Stimulated activated CD4-positive, alpha-beta T cell treated with anti-CD3 and anti-CD28 coated beads, Interleukin-1b, Interleukin-23, amount 100 ng/mL, for 4 hours (primary cell): ENCODE measurements around the gene RBM39.
"Not testable (repeated sequence)": the region's sequence is repeated elsewhere in the genome, so short reads cannot be mapped to it uniquely, and the experiment has no call there.

Experiments used
- DNase-seq, 2 donors: peaks; one replicate each; pipeline ENCODE4 v3.0.0-alpha.2; 2020; ENCODE audit warnings: low read depth in 2 of 2

RBM39 gene

DNA sequence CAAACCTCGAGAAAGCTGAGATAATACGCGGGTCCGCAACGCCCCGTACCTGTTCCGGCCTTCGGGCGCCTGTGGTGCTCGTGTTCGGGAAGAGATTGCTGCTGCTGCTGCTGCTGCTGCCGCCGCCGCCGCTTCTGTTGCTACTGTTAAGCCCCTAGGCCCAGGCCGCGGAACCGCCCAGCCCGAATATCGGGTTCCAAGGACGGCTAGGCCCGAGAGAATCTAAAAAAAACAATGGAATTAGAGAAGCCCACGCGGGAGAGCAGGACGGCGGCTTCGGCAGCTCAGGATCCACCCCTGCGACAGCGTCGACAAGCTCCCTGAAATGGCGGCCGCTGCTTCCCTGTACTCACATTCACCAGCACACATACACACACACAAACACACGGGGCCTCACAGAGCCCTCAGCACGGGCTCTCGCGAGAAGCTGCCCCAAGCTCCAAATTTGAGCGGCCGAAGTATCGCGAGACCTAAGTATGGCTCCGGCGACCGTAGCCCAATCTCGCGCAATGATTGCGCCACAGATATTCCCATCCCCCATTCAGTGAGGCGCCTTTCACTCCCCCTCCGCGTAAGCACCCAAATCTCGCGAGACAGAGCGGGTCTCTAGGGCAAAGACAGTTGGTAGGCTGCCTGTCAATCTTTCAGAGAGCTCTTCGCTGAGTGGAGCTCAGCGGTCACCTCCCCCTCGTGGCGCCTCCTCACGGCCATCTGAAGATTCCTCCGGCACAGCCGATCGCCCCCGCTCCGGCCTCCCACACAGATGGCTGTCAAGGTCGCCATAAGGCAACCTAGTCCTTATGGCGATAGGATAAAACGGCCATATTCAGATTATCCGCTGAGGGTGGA lies at the start of gene RBM39:
Gene RBM39, minus strand, starts transcription at position 369 of the 849 bp plus-strand sequence. CDS start 1,386 bp downstream, outside the sequence.
- DNase-seq = peak; percentile 94 to 98

DNA sequence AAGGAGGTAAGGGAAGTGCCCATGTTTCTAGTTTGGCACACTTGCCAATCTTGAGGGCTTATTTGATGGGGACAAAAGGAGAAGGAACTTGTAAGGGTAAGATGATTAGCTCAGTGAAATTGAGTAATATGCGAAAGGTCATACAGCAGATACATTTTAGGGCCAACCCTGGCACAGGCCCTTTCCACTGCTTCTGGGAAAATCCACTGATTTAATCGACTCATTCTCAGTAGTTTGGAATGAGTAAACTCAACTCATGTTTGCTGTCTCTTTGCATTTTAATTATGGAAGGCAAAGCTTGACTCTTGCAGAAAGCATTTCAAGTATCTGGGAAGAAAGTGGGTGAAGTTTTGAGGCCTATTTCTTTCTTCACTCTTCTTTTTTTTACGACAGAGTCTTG lies 49.8 kb upstream of the RBM39 start:
- DNase-seq = no peak

DNA sequence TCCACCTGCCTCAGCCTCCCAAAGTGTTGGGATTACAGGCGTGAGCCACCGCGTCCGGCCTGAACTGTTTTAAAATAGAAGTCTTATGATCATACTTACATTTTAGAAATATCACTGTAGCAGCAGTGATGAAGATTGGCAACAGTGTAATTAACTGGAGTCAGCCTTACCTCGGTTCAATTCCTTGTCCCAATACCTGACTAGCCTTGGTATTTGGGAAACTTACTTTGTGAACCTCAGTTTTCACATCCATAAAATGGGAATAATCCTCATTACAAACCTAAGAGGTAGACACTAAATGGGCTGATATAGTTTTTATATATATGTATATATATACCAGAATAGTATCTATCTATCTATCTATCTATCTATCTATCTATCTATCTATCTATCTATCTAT lies 49.0 kb upstream of the RBM39 start:
- no peak for DNase-seq

DNA sequence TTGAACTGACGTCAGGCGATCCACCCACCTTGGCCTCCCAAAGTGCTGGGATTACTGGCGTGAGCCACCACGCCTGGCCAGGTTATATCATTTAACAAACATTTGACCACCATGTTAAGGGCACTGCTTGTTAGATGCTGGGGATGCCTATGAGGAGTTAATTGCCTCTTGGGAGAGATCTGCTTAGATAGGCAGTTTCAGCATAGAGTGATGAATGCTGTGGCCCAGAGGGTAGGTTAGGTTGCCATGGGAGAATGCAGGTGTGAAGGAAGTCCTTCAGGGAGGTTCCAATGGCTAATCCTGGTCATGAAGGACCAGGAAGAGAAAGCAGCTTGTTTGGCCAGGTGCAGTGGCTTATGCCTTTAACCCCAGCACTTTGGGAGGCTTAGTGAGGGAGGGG lies 46.7 kb upstream of the RBM39 start:
- no peak for DNase-seq

DNA sequence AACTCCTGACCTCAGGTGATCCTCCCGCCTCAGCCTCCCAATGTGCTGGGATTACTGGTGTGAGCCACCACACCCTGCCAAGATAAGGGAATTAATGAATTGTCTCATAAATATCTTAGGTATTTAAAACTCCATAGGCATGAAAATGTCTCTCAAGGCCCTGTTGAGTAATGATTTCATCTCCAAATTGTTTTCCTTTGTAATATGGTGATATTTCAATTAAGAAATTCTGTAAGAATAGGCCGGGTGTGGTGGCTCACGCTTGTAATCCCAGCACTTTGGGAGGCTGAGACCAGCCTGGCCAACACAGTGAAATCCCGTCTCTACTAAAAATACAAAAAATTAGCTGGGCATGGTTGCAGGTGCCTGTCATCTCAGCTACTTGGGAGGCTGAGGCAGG lies 43.5 kb upstream of the RBM39 start:
- not testable (repeated sequence) for DNase-seq

DNA sequence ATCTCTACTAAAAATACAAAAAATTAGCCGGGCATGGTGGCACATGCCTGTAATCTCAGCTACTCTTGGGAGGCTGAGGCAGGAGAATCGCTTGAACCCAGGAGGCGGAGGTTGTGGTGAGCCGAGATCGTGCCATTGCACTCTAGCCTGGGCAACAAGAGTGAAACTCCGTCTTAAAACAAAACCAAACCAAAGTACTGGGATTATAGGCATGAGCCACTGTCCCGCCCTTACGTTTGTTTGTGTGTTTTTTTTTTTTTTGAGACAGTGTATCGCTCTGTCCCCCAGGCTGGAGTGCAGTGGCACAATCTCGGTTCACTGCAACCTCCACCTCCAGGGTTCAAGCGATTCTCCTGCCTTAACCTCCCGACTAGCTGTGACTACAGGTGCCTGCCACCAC lies 41.8 kb upstream of the RBM39 start:
- not testable (repeated sequence) for DNase-seq

DNA sequence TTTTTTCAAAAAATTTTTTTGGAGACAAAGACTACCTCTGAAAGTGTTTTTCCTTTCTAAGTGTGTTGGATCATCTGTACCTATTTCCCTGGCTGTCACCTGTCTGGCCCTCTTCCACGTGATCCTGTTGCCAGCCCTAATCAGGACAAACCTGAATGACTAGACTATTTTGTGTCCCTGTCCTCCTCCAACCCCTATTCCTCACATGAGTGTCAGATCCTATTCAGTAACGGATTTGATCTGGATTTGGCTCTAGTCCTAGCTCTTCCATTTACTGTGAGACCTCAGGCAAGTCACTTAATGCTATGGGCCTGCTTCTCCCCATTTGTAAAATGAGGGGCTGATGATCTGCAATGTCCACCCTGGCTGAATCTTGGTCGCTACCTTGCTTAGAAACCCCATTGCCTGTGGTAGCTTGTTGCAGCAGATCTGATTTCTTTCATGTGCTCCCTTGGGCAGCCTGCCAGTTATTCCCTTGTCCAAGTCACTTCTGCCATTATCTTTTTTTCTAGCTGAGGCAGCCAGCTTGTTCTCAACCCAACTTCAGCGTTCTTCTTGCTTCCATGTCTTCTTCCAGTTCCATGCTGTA lies 34.5 kb upstream of the RBM39 start:
- no peak for DNase-seq

DNA sequence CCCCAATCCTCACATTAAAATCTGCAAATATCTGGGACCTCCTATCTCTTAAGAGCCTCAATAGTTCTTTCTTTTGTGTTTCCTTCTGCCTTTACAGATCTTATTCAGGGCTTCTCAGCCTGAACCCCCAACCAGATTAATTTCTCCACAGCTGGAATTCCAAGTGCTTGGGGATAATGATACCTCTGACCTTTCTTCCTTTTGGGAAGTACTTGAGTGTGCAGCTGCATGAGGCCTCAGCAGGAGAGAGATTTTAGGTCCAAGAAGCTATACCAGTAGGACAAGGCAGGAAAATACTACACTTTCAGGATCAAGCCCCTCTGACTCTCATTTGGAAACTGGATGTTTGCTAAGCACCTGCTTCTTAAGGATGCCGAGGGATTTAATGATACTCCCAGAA lies 32.3 kb upstream of the RBM39 start:
- no peak for DNase-seq

DNA sequence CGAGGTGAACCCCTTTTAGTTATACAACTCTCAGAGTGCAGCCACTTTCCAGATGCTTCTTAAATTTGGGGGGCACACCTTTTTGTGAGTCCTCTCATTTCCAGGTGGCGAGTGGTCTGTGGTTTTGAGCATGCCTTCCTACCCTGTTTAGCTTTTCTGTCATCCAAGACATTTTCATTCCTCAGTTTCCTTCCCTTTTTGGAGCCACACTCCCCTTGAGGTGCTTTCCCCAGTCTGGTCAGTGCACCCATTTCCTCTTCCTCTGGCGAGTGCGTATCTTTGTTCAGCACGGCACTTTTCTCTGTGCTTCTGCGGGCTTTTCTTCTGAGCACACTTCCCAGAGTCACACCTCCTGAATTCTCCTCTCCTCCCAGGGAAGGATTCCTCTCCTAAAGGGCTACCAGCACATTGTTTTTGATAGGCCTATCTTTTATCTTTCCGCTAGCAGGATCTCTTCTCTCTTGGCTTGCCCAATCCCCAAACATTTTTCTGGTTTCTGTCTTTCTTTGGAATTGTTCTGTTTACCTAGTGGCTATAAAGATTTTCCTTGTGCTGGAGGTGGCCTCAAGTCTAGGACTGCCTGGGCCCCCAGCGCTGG lies 31.2 kb upstream of the RBM39 start:
- no peak for DNase-seq

DNA sequence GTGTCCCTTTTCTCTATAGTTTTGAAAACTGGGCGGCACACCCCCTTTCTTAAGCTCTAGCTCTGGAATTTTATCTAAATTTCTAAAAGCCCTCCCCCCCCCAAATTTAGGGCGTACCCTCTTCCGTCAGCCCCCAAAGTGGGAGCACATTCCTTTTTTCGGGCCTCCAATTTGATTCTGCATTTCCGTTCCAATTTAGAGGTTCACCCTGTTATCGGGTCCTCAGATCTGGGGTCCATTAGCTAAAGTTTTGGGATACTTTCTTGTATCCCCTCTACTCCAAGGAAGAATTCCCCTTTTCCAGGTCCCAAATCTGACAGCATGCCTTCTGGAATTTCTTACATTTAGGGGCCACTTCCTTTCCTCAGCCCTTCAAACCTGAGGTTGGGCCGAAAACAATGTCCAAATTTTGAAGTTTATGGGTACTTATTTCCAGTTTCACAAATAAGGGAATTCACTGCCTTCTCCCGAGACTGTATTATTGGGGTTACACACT lies 30.6 kb upstream of the RBM39 start:
- DNase-seq = no peak

DNA sequence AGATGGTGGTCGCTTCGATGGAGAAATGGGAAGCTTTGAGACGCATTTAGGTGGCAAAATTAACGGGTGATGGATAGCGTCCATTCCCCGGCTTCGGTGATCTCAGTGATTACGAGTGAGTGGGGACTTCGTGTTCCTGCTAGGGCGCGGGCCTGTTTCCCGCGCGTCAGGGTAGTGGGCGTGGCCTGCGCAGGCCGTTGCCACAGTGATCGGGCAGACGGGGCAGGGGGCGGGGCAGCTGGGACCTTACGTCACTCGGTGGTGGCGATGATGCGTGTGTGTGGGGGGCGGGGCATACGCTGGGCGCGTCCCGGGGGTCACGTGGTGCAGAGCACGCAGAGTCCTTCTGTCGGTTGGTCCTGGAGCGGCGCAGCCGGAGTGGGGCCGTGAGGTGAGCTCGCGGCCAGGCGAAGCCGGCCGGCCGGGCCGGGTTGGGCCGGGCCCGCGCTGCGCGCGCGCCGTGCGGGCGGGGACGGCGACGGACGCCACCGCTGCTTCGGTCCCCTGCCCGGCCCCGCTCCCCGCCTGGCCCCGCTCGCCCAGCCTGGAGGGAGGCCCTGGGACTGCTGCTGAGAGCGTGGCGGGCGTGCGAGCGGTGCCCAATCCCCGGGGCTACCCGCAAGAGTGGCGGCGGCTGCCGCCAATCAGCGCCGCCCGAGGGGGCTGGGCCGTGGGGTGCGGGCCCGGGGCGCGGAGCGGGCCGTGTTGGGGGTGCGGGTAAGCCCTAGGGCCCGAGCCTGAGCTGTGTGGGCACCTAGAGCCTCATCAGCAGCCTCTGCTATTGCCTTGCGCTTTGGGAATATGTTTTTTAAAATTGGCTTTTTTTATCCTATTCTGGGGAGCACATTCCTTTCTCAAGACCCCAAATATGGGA lies 29.9 kb upstream of the RBM39 start, which contains the start of gene PHF20:
Gene PHF20, plus strand, starts transcription at position 327 of the 874 bp plus-strand sequence. CDS start 29,508 bp downstream, outside the sequence.
- peak; percentile 100 for DNase-seq

DNA sequence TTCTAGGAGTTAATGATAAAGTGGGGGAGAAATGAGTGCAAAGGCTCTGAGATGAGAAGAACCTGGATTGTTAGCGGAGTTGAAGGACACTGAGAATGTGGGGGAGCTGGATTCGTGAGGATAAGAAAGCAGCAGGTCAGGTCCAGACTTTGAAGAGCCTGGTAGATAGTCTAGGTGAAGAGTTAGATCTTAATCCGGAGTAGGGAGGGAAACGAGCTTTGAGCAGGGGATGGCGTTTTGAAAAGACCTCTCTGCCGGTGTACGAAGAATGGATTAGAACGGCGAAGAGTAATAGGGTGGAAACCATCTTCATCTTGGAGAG lies 29.3 kb upstream of the RBM39 start:
- no peak for DNase-seq

DNA sequence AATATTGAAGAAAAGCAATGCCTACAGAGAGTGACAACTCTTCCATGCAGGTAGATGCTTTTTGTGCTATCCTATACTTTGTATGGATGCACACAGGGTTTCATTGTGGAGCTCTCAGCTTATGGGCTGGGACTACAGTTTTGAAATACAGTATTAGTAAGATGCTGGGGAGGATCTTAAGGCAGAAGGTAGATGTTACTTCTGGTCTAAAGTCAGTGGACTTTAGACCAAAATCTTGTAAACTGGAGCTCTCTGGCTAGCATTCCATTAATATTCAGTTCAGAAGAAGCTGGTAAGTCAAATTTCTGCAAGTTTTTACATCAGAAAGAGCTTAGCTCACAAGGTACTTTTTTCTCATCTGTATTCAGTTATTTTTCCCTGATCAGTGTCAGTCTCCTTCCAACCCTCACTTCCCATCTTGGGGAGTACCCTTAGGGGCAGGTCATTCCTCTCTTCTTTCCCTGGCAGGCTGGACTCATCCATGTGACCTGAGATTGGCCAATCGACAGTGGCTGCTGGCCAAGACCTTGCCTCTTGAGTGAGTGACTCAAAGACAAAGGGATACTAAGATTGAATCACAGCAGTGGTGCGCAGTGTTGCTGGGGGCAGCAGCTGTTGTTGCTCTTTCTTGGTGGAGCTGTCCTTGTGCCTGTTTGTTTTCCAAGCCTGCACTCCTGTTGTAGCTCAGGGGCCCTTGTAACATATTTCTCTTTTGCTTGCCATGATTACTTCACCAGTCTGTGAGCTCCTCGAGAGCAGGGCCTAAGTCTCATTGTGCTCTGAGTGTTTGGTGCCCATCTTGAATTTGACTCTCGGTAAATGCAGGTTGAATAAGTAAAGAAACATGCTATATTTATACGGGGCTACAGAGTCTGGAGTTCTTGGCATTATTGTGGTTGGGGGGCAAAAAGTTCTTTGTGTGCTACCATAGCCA lies 26.9 kb upstream of the RBM39 start:
- peak; percentile 15 to 16 for DNase-seq

DNA sequence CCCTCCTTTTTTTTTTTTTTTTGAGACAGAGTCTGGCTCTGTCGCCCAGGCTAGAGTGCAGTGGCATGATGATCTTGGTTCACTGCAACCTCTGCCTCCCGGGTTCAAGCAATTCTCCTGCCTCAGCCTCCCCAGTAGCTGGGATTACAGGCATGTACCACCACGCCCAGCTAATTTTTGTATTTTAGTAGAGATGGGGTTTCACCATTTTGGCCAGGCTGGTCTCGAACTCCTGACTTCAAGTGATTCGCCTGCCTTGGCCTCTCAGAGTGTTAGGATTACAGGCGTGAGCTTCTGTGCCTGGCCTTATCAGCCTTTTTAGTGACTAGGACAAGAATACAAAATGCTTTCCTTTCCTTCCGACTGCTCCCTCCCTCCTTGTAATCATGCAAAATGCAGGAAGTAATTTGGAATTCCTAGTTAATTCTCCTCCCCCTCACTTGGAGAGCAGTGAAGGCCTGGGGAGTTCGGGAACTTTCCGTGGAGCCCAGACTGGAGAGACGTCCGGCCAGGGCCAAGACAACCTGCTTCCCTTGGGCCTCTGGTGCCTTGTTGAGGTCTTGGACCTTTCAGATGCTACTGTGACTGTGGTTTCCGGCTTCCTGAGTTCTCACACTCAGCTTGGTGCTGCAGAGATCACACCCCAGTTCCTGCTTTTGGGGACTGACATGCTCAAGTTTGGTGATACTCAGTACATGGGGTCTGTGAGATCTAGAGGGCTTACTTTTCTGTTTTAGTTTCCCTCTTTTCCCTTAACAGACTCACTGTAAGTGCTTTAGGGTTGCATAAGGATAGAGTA lies 25.8 kb upstream of the RBM39 start:
- peak; percentile 12 to 39 for DNase-seq

DNA sequence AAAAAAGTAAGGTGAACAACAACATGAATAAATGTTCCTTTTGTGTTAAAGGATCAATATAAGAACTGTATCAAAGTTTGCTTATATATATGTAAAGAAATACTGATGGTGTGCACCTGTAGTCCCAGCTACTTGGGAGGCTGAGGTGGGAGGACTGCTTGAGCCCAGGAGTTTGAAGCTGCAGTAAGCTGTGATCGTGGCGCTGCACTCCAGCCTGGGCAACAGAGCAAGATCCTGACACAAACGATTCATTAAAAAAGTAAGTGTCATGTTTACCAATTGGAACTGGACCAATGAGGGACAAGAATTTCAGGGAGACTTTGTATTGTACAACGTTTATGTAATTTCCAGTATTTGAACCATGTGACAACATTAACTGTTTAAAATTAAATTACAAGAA lies 24.8 kb upstream of the RBM39 start:
- DNase-seq = no peak

DNA sequence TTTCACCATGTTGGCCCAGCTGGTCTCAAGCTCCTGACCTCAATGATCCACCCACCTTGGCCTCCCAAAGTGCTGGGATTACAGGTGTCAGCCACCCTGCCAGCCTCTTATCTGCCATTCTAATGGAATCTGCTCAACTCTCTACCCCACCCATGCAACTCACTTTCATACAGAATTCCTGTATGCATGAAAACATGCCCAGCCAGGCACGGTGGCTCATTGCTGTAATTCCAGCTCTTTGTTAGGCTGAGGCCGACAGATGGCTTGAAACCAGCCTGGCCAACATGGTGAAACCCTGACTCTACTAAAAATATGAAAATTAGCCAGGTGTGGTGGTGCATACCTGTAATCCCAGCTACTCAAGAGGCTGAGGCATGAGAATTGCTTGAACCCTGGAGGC lies 22.9 kb upstream of the RBM39 start:
- not testable (repeated sequence) for DNase-seq

DNA sequence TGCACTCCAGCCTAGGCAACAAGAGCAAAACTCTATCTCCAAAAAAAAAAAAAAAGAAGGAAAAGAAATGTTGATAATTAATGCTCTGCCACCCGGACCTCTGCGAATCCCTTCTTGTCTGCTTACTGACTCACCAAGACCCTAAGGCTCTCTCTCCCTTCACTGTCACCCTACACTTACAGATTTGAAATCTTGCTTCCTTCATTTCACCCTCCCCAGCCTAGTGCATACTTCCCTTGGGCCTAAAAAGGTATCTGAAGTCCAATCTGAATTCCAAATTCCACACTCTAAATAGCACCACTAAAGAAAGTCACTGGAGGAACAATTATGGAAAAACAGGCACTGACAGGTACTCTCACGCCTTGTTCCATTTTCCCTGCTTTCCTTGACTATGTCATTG lies 20.4 kb upstream of the RBM39 start:
- no peak for DNase-seq

DNA sequence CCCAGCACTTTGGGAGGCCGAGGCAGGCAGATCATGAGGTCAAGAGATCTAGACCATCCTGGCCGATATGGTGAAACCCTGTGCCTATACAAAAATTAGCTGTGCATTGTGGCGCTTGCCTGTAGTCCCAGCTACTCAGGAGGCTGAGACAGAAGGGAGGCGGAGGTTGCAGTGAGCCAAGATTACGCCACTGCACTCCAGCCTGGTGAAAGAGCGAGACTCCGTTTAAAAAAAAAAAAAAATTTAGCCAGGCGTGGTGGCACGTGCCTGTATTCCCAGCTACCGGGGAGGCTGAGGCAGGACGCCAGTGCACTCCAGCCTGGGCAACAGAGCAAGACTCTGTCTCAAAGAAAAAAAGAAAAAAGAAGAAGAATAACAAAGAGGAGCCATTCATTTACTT lies 19.5 kb upstream of the RBM39 start:
- not testable (repeated sequence) for DNase-seq

DNA sequence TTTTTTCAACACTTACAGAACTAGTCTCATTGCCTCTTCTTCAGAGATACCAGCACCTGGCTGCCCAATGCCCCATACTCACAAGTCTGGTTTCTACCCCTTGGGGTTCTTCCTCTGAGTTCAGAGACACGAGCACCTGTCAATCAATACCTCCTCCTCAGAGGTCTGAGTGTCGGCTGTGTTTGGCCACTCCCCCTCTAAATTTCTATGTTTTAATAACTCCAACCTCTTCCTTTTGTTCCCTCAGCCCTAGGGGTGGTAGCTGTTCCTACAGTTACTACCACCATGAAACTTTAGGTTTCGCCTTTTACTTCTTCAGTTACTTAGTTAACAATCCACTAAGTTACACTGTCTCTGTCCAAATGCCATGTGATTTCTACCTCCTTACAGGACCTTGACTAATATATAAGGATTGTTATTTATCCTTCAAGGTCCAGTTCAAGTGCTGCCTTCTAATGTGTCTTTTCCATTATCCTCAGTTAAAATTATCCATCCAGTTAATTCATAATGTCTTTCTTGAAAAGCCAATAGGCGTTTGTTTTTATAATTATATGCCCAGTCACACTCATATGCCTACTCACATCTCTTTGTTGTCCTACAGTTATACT lies 15.1 kb upstream of the RBM39 start:
- DNase-seq = no peak
